H1 (cell line): ENCODE data around the gene NSF. TPM values are rescaled to one million over a fixed set of nuclear protein-coding genes. Genes with fewer than 3 reads are reported as not detected.

Source experiments
- CTCF ChIA-PET: fragments of 300-600 bp; sonication (Branson Sonifier 250); formaldehyde crosslinking; loops from one replicate; lab custom pipeline; 2021; ENCODE audit not compliant: partially characterized antibody; lab: Charles Lee
- POLR2A ChIA-PET: fragments of 300-600 bp; sonication (Branson Sonifier 250); formaldehyde crosslinking; loops from one replicate; lab custom pipeline; 2021; ENCODE audit warnings: inconsistent platforms; ENCODE audit not compliant: partially characterized antibody; lab: Charles Lee
- DNase-seq, 2 experiments: peaks; one replicate each; pipeline versions ENCODE4 v3.0.0 to v3.0.0-alpha.2; 2010 to 2022; ENCODE audit warnings: low spot score in 2 of 2, low read depth in 1 of 2, mixed read lengths in 1 of 2
- FAIRE-seq: peaks from 2 replicates; lab custom pipeline; 2011; peaks lifted over from hg19 to GRCh38; lab: Jason Lieb, UNC
- H2AFZ ChIP-seq: 2 replicates; pipeline ENCODE4 v1.8.1; 2012; ENCODE audit warnings: low read length, inconsistent platforms
- H2AK5ac ChIP-seq: 2 replicates; pipeline ENCODE4 v1.6.1; 2013; ENCODE audit warnings: low read depth, low read length
- H2BK120ac ChIP-seq: replicated peaks from 2 replicates; pipeline ENCODE3; 2013; ENCODE audit warnings: low read depth, low read length, inconsistent platforms
- H2BK12ac ChIP-seq: 2 replicates; pipeline ENCODE4 v1.6.1; 2013; ENCODE audit warnings: low read depth, low read length
- H2BK15ac ChIP-seq: 2 replicates; pipeline ENCODE4 v1.6.1; 2013; ENCODE audit warnings: low read length
- H2BK20ac ChIP-seq: 2 replicates; pipeline ENCODE4 v1.6.1; 2013; ENCODE audit warnings: low read length
- H2BK5ac ChIP-seq: 2 replicates; pipeline ENCODE4 v1.6.1; 2013; ENCODE audit warnings: low read depth, low read length
- H3K14ac ChIP-seq: 2 replicates; pipeline ENCODE4 v1.6.1; 2013; ENCODE audit warnings: inconsistent platforms; ENCODE audit not compliant: insufficient read length
- H3K18ac ChIP-seq: 2 replicates; pipeline ENCODE4 v1.6.1; 2013; ENCODE audit warnings: low read length; ENCODE audit errors: extremely low read depth
- H3K23ac ChIP-seq: 2 replicates; pipeline ENCODE4 v1.6.1; 2013; ENCODE audit warnings: inconsistent platforms; ENCODE audit not compliant: insufficient read length
- H3K23me2 ChIP-seq: 2 replicates; pipeline ENCODE4 v1.6.1; 2013; ENCODE audit warnings: low read depth, low read length
- H3K27ac ChIP-seq: 2 replicates; pipeline ENCODE4 v1.6.1; 2011; ENCODE audit warnings: low read depth, low read length, inconsistent platforms
- H3K27me3 ChIP-seq, 4 experiments: replicated peaks in 1 of 4; 1 replicate in 1 of 4; 2 replicates in 3 of 4; pipeline versions ENCODE4 v1.6.1 to v1.8.1; 2011 to 2013; ENCODE audit warnings: low read length in 3 of 4, mild to moderate bottlenecking in 3 of 4, inconsistent platforms in 2 of 4, mixed read lengths in 2 of 4, moderate library complexity in 1 of 4; ENCODE audit not compliant: control insufficient read depth in 3 of 4, insufficient read depth in 3 of 4; ENCODE audit errors: extremely low read depth in 1 of 4
- H3K36me3 ChIP-seq, 4 experiments: 2 replicates each; pipeline versions ENCODE4 v1.6.1 to v1.8.1; 2011 to 2013; ENCODE audit warnings: mild to moderate bottlenecking in 4 of 4, low read length in 3 of 4, moderate library complexity in 2 of 4, control low read depth in 1 of 4, inconsistent platforms in 1 of 4; ENCODE audit not compliant: insufficient read depth in 4 of 4, control insufficient read depth in 2 of 4
- H3K4ac ChIP-seq: replicated peaks from 2 replicates; pipeline ENCODE3; 2013; ENCODE audit warnings: low read length, low read depth, mixed read lengths, inconsistent platforms; ENCODE audit not compliant: insufficient read length
- H3K4me1 ChIP-seq, 4 experiments: replicated peaks in 1 of 4; 1 replicate in 1 of 4; 2 replicates in 3 of 4; pipeline versions ENCODE4 v1.6.1 to v1.8.1; 2011 to 2013; ENCODE audit warnings: low read length in 3 of 4, inconsistent platforms in 2 of 4, mixed read lengths in 1 of 4; ENCODE audit not compliant: insufficient read depth in 4 of 4, control insufficient read depth in 3 of 4
- H3K4me2 ChIP-seq, 2 experiments: 2 replicates each; pipeline versions ENCODE4 v1.6.1 to v1.8.1; 2011 to 2013; ENCODE audit warnings: low read depth in 2 of 2, low read length in 2 of 2, control low read depth in 1 of 2, inconsistent platforms in 1 of 2, mild to moderate bottlenecking in 1 of 2; ENCODE audit not compliant: insufficient read depth in 1 of 2
- H3K4me3 ChIP-seq, 4 experiments: fragments of 200-600, 300-600 bp in 1 of 4; sonication (generic), shearing (Covaris generic), sonication (Bioruptor Twin) in 1 of 4; 2 replicates each; pipeline versions ENCODE4 v1.5.1 to v1.8.1; 2011 to 2016; ENCODE audit warnings: low read length in 4 of 4, low read depth in 3 of 4, control low read depth in 2 of 4, inconsistent platforms in 2 of 4, mild to moderate bottlenecking in 2 of 4, mixed read lengths in 1 of 4, moderate library complexity in 1 of 4; ENCODE audit not compliant: insufficient read depth in 2 of 4; ENCODE audit errors: extremely low read depth in 1 of 4
- H3K56ac ChIP-seq: replicated peaks from 2 replicates; pipeline ENCODE3; 2013; ENCODE audit warnings: low read depth, mild to moderate bottlenecking, mixed read lengths, low read length, inconsistent platforms; ENCODE audit not compliant: insufficient read length
- H3K79me1 ChIP-seq: 2 replicates; pipeline ENCODE4 v1.6.1; 2013; ENCODE audit warnings: low read depth, low read length, control low read depth
- H3K79me2 ChIP-seq, 2 experiments: 2 replicates each; pipeline versions ENCODE4 v1.6.1 to v1.8.1; 2012 to 2013; ENCODE audit warnings: low read length in 2 of 2, mild to moderate bottlenecking in 2 of 2, inconsistent platforms in 1 of 2; ENCODE audit not compliant: insufficient read depth in 2 of 2, control insufficient read depth in 1 of 2
- H3K9ac ChIP-seq, 4 experiments: replicated peaks in 1 of 4; 1 replicate in 1 of 4; 2 replicates in 3 of 4; pipeline versions ENCODE4 v1.6.1 to v1.8.1; 2011 to 2013; ENCODE audit warnings: low read depth in 3 of 4, low read length in 3 of 4, control low read depth in 2 of 4, mild to moderate bottlenecking in 2 of 4, moderate library complexity in 2 of 4, inconsistent platforms in 1 of 4; ENCODE audit errors: extremely low read depth in 1 of 4
- H3K9me3 ChIP-seq, 2 experiments: 2 replicates each; pipeline versions ENCODE4 v1.6.1 to v1.8.1; 2012 to 2013; ENCODE audit warnings: mild to moderate bottlenecking in 2 of 2, moderate library complexity in 2 of 2, control low read depth in 1 of 2, inconsistent platforms in 1 of 2, low read depth in 1 of 2, low read length in 1 of 2, mixed read lengths in 1 of 2; ENCODE audit not compliant: insufficient read depth in 2 of 2
- H4K20me1 ChIP-seq, 2 experiments: replicated peaks in 1 of 2; 2 replicates each; pipeline versions ENCODE3 to v1.8.1; 2011 to 2013; ENCODE audit warnings: inconsistent platforms in 2 of 2, low read length in 2 of 2, mild to moderate bottlenecking in 1 of 2; ENCODE audit not compliant: insufficient read depth in 2 of 2, control insufficient read depth in 1 of 2
- H4K5ac ChIP-seq: 2 replicates; pipeline ENCODE4 v1.6.1; 2013; ENCODE audit warnings: low read length, low read depth, mixed read lengths, inconsistent platforms; ENCODE audit not compliant: insufficient read length
- H4K8ac ChIP-seq: 2 replicates; pipeline ENCODE4 v1.8.0; 2013; ENCODE audit warnings: mild to moderate bottlenecking, moderate library complexity, low read length, inconsistent platforms; ENCODE audit not compliant: insufficient read depth; ENCODE audit errors: extremely low read depth
- H4K91ac ChIP-seq: replicated peaks from 2 replicates; pipeline ENCODE3; 2013; ENCODE audit warnings: low read length, mixed read lengths, inconsistent platforms; ENCODE audit not compliant: insufficient read length
- BACH1 ChIP-seq: IDR thresholded peaks from 2 replicates; pipeline ENCODE4 v1.6.1; 2012; ENCODE audit warnings: low read length, improper control_type of control experiment
- BRCA1 ChIP-seq: IDR thresholded peaks from 2 replicates; pipeline ENCODE4 v1.6.1; 2012; ENCODE audit warnings: low read depth, low read length, improper control_type of control experiment
- CREB1 ChIP-seq: IDR thresholded peaks from 2 replicates; pipeline ENCODE4 v1.6.1; 2012; ENCODE audit warnings: inconsistent platforms
- E2F6 ChIP-seq: IDR thresholded peaks from 2 replicates; pipeline ENCODE4 v1.6.1; 2012; ENCODE audit warnings: inconsistent platforms
- EGR1 ChIP-seq: IDR thresholded peaks from 2 replicates; pipeline ENCODE4 v1.6.1; 2011; ENCODE audit warnings: low read depth, low read length, borderline replicate concordance
- MAFK ChIP-seq: IDR thresholded peaks from 2 replicates; pipeline ENCODE4 v1.6.1; 2012; ENCODE audit warnings: low read depth, mild to moderate bottlenecking, improper control_type of control experiment, low read length
- POLR2AphosphoS5 ChIP-seq: IDR thresholded peaks from 2 replicates; pipeline ENCODE4 v1.6.1; 2011; ENCODE audit warnings: low read depth, low read length
- RNF2 ChIP-seq: fragments of 200-900, 300-1000 bp; sonication (generic); IDR thresholded peaks from 2 replicates; pipeline ENCODE4 v1.7.1; 2016; ENCODE audit warnings: borderline replicate concordance, low read depth, mild to moderate bottlenecking, antibody characterized with exemption, low read length; ENCODE audit not compliant: poor library complexity, severe bottlenecking; ENCODE audit errors: missing control alignments
- SIN3A ChIP-seq, 2 experiments: IDR thresholded peaks in 1 of 2; conservative IDR thresholded peaks in 1 of 2; 2 replicates each; pipeline ENCODE4 v1.6.1; 2011 to 2012; ENCODE audit warnings: low read length in 2 of 2, improper control_type of control experiment in 1 of 2, low read depth in 1 of 2, mild to moderate bottlenecking in 1 of 2
- SP2 ChIP-seq: IDR thresholded peaks from 2 replicates; pipeline ENCODE4 v1.6.1; 2012; ENCODE audit warnings: mild to moderate bottlenecking, low read length, inconsistent platforms
- WGBS, 2 experiments: shearing (Covaris generic) in 1 of 2; methylation state at CpG; one replicate each; pipeline versions ENCODE4 v1.1.6 to v1.1.7; 2013 to 2015; ENCODE audit warnings: low lambda C conversion rate in 2 of 2, mixed read lengths in 2 of 2, inconsistent platforms in 1 of 2, low coverage in 1 of 2, missing lambda C conversion rate in 1 of 2; ENCODE audit not compliant: insufficient replicate concordance in 2 of 2, insufficient coverage in 1 of 2, insufficient read length in 1 of 2; ENCODE audit errors: extremely low coverage in 1 of 2, missing lambda C conversion rate in 1 of 2; 5-methylcytosine and 5-hydroxymethylcytosine counted together
- polyA plus RNA-seq, 7 experiments: library from polyadenylated mRNA; depleted of rRNA in 3 of 7; stranded (reverse) in 5 of 7; unstranded in 2 of 7; fragments of >200 nt in 5 of 7; fragments of 200-250 nt in 2 of 7; gene quantifications; 1 replicate in 5 of 7; 2 replicates in 1 of 7; 4 replicates in 1 of 7; pipeline versions ENCODE4 v1.2.1 to v1.2.3, GENCODE V29; 2011 to 2013; ENCODE audit warnings: missing spikeins in 2 of 7, mixed read lengths in 2 of 7
- total RNA-seq: library from RNA; stranded (reverse); fragmentation: NEBNext Ultra II Directional; extraction: Animal tissue kit (Norgen Biotek cat#: 25700); gene quantifications from 2 replicates; pipeline ENCODE4 v1.2.1, GENCODE V29; 2021

The NSF gene
- total and polyA plus RNA-seq, 2 of the 8 experiments (the other 6 are each of a cell fraction or from before 2014, with no cell fraction given), result 13.0 to 27.7 TPM

DNA sequence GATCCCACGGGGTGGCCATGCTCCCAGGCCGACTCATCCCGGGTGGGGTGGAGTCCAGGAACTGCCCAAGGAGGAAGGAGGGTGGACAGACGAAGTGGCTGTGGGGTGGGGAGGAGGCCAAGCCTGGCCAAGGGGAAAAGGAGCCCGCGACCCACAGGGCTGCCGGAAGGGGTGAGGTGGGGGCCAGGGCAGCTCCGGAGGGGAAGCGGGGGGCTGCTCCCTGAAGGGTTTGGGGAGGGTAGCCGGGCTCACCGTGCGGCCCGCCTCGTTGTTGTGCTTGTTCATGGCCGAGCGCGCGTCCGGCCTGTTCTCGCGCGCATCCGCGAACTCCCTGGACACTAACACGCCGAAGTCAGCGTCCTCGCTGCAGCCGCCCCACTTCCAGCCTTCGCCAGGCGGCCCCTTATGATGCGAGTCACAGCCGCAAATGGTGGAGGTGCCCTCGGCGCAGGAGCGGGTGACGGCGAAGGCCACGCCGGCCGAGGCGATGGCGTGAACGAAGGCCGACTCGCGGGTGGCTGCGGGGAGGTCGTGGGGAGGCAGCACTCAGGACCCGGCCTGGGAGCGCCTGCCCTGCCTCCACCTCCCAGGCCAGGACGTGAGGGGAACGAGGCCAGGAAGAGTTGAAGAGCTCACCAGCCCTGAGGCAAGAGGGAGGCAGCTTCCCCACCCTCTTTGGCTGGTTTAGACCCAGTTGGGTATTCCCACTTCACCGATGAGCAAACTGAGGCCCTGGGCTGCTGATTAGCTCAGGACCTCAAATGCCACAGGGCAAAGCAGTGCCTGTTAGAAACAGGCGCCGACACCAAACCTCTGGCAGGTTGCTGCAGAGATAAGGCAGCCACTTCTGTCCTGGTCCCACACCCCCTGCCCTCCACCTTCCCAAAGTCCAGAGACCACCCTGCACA, 179.3 kb downstream of the NSF start:
- peak overlapping the region in 1 of 2 experiments; percentile 75; a peak in 2 of 4 replicates for H3K4me2 ChIP-seq
- H3K14ac ChIP-seq, result no peak overlapping the region
- no peak overlapping the region for H2AK5ac ChIP-seq
- H2BK12ac ChIP-seq, result peak overlapping the region; percentile 68; the same call in 1 of the 2 replicates
- no peak overlapping the region for H2AFZ ChIP-seq
- no peak overlapping the region for H3K9ac ChIP-seq
- H3K4me1 ChIP-seq, result peaks cover 6 to 32% (median 26%) of the 10 kb centered on the region in 4 experiments
- WGBS, 2 experiments, result 88% methylated on average over 32 of the region's 56 CpGs; no CpG with 5 or more reads in 1 of the 2 experiments
- FAIRE-seq (no peak), DNase-seq (peak in 1 of 2 experiments; percentile 45)
- no peak overlapping the region for H3K56ac ChIP-seq
- ChIA-PET CTCF (interaction anchor here (0.6 to 1.2 kb wide), 2 partner anchors 44 to 62 kb away, joined by 3 to 4 read pairs; no protein-coding TSS in a partner anchor), POLR2A (interaction anchor here (1.4 kb wide), 1 partner anchor 14 kb away, joined by 3 read pairs; no protein-coding TSS in a partner anchor)
- H3K23me2 ChIP-seq, result peaks cover 10% of the 10 kb centered on the region; the same call in 1 of the 2 replicates
- H4K8ac ChIP-seq, result no peak overlapping the region
- no peaks in the 10 kb centered on the region for H3K79me1 ChIP-seq
- H3K9me3 ChIP-seq, result peaks cover 0 to 2% of the 10 kb centered on the region in 2 experiments; a peak in 1 of 4 replicates
- H4K20me1 ChIP-seq, result peaks cover 7 to 12% of the 10 kb centered on the region in 2 experiments
- H3K4me3 ChIP-seq, result peak overlapping the region in 1 of 4 experiments; percentile 60; a peak in 1 of 8 replicates
- H4K91ac ChIP-seq, result no peak overlapping the region
- H4K5ac ChIP-seq, result no peak overlapping the region
- no peak overlapping the region for H2BK5ac ChIP-seq
- no peaks in the 10 kb centered on the region; a peak in 1 of 8 replicates for H3K36me3 ChIP-seq
- H2BK15ac ChIP-seq, result no peak overlapping the region
- no peak overlapping the region for H2BK20ac ChIP-seq
- H3K18ac ChIP-seq, result no peak overlapping the region; the same call in 1 of the 2 replicates
- H2BK120ac ChIP-seq, result no peak overlapping the region
- H3K79me2 ChIP-seq, result no peaks in the 10 kb centered on the region
- peaks cover 40 to 59% (median 58%) of the 10 kb centered on the region in 4 experiments for H3K27me3 ChIP-seq
- H3K27ac ChIP-seq, result no peak overlapping the region
- H3K4ac ChIP-seq, result no peak overlapping the region
- no peak overlapping the region for H3K23ac ChIP-seq
- TF ChIP-seq SP2 (no peak), E2F6 (no peak), CREB1 (no peak), RNF2 (no peak), BACH1 (no peak), BRCA1 (no peak), POLR2AphosphoS5 (no peak), EGR1 (no peak), SIN3A (conservative IDR thresholded peaks at IDR 0.05 in 1 of 2, IDR thresholded peaks at IDR 0.05 in 1 of 2; ENCODE audit: low read depth in 1 of 2, low read length in 2 of 2) (no peak), MAFK (no peak)
